Right hindlimb (tissue), 1 donor: ENCODE measurements around the gene KCNMB4.

Experiments
- DNase-seq: peaks from one replicate; pipeline ENCODE4 v3.0.0-alpha.2; 2018

Gene KCNMB4

DNA sequence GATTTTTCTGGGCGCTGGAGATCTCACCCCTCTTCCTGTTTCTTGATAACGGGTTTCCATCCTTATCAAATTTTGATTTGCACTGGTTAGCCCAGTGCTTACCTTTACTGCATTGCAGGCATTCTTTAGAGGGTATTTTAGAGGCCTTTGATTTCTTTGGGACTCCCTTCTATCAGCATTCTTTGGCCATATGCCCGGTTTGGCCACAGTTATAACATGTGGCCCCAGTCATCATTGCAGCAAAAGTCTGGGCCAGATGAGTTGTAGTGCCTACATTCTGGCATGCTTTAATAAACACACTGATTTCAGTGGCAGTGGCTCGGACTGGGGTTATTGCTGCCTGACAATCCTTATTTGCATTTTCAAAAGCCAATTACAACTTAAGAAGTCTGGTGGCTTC lies 82.3 kb downstream of the KCNMB4 start:
- no peak for DNase-seq

DNA sequence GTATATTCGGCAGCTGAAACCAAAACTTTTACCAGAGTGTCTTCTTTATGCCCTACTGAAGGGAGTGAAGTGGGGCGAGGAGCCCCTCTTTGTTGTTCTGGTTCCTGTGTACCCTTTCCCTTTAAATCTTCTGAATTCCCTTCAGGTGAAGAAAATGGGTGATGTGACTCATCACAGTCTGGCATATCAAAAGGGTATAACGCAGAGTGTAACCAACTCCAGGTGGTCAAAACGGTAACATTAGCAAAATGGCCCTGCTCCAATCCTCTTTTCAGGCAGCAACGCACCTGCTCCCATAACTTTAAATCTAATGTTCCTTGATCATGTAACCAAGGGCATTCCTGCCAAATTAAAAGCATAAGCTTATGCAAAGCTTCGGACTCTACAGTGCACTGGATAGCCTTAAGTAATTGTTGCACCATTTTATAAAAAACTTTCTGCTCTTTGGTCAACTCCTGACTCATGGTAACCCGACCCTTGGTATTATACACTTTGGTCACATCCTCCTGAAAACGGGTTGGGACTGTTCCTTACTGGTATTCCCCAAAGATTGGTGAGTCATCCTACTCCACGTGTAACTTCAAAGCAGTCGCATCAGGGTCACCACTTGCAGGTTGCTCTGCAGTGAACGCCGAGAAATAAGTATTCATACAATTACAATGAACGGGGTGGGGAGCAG lies 83.1 kb downstream of the KCNMB4 start:
- DNase-seq = no peak

DNA sequence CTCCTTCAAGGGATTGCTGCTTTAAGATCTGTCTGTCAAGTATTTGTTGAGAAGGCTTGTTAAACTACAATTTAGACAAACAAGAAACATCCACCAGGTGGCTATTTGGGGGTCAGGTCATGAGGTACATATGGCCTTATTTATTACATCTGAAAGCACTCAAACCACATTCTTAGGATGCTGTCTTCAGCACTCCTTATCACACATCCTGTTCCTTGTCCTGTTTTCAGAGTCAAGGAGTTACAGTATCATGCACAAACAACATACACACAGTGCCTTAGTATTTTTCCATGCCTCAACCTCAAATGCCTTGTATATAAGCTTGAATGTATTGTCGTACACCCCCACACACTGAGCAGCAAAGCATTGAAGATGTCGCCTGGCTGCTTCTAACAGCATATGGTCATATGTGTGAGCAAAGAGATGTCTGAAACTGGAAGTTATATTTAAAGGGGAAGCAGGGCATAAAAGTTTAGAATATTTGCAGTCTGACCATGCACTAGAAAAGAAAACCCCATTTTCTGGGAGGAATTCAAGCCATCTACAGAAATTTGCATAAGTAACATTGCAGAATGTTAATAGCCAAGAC lies 83.8 kb downstream of the KCNMB4 start:
- DNase-seq = no peak

DNA sequence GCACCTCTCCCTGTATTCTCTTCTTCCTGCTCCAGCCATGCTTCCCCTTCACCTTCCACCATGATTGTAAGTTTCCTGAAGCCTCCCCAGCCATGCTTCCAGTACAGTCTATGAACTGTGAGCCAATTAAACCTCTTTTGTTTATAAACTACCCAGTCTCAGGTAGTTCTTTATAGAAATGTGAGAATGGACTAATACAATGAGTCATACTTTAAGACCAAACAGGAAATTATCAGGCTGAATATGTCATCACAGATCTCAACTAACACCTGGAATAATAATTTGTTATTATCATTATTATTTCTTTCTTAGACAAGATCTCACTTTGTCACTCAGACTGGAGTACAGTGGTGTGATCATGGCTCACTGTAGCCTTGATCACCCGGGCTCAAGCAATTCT lies 85.4 kb downstream of the KCNMB4 start:
- DNase-seq = no peak

DNA sequence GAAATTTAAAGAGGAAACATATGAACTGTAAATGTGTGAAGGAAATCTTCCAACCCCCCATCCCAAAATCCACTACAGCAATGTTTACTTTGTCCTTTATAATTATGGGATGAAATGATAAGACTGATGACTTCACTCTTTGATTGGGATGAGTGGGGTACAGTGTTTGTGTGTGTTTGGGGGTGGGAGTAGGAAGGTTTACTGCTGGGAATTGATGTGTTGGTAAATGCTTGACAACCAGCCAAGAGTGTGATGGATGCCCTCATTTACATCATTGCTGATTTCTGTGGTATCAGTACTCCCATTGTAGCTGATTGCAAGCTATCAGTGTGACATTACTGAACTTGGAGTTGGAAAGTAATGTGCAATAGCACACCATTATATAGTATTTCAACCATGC lies 90.9 kb downstream of the KCNMB4 start:
- no peak for DNase-seq

DNA sequence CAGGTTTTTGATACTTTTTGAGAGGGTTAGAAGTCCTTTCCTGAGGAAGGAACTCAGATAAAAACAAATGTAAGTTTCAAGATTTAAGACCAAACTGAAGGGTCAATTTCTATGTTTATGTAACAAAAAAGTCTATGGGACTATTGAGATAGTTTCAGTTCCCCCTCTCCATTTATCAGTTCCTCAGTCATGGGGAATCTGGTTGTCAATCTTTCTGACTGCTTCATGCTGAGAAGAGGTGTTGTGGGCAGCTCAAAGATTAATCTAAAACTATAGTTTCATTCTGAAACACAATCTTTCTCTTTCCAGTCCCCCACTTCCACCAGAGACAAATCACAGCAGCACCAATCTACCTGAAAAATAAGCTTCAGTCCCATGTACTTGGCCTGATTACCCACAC lies 93.7 kb downstream of the KCNMB4 start:
- no peak for DNase-seq

DNA sequence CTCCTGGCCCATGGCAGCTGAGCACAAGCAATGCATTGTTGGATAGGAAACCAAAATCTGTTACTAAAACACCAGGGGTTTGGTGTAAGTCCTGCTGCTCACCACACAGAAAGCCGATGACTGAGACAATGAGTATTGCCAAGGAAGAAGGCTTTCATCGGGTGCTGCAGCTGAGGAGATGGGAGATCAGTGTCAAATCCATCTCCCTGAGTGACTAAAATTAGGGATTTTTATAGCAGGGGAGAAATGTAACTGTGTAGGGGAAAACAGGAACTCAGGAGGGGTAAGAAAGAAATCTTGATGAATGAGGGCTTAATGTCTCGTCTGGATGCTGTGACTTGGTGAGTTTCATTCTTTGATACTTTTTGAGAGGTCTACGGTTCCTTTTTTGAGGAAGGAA lies 97.9 kb downstream of the KCNMB4 start:
- no peak for DNase-seq

DNA sequence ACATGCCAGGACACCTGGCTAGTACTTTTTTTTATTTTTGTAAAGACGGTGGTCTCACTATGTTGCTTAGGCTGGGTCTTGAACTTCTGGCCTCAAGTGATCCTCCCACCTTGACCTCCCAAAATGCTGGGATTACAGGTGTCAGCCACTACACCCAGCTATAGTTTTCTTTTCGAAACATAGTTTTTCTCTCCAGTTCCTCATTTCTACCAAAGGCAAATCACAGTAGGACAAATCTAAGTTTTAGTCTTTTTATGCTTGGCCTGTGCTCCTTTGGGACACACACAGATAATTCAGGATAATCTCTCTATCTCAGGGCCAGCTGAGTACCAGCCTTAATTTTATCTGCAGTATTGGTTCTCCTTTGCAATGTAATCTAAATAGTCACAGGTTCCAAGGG lies 100.7 kb downstream of the KCNMB4 start:
- DNase-seq = no peak

DNA sequence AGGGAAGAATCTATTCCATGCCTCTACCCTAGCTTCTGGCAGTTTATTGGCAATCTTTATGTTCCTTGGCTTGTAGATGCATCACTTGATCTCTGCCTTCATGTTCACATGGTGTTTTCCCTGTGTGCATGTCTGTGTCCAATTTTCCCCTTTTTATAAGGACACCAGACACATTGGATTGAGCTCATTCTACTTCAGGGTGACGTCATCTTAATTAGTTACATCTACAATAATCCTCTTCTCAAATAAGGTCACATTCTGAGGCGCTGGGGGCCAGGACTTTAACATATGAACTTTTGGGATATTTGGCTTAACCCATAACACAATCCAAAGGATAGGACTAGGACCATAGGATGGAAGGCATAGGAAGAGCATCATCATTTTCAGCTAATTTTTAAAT lies 101.4 kb downstream of the KCNMB4 start:
- DNase-seq = no peak

DNA sequence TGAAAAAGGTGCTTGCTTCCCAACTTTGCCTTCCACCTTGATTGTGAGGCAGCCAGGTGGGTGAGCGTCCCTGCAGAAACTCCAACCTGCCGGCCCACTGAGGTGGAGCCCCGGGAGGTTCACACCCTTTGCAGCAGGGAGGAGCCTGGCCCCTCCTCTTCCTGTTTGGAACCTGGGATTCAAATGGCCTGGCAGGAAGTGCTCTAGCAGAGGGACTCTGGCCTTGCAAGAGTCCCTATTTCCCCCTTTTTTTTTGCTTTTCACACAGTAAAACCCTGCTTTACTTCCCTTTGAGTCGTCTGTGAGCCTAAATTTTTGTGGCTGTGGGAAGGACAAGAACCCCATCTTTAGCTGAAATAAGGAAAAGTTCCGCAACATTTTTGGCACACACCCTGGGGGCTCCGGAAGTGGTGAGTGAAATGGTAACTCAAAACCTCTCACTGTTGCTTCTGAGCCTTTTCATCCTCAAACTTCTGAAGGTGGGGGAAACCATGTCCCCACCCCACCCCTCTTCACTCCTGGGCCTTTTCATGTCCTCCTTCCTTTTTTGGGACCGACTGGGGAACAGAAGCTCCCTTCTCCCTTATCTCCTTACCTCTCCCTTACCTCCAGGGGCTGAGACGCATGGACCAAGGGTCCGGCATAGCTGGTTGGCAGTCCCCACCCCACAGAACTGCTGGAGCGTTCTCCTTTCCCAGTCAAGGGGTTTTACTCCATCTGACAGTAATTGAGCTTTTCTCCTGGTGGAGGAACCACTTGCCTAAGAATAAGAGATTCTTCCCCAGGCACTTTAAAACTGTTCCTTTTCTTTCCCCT lies 102.0 kb downstream of the KCNMB4 start:
- no peak for DNase-seq

DNA sequence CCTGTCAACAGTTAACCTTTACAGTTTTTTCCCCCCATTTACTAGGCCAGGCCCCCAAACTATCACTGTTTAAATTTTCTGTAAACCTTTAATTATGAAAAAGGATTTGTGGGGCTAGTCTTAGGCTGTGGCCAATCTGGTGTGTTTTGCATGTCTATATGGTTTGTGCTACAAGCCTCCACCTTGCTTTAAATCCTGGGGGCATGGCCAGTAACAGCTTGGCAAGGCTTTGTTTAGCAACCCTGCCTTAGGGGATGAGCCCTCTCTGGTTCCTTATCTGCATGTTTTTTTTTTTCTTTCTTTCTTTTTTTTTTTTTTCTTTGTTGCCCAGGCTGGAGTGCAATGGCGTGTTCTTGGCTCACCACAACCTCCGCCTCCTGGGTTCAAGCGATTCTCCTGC lies 102.7 kb downstream of the KCNMB4 start:
- no peak for DNase-seq

DNA sequence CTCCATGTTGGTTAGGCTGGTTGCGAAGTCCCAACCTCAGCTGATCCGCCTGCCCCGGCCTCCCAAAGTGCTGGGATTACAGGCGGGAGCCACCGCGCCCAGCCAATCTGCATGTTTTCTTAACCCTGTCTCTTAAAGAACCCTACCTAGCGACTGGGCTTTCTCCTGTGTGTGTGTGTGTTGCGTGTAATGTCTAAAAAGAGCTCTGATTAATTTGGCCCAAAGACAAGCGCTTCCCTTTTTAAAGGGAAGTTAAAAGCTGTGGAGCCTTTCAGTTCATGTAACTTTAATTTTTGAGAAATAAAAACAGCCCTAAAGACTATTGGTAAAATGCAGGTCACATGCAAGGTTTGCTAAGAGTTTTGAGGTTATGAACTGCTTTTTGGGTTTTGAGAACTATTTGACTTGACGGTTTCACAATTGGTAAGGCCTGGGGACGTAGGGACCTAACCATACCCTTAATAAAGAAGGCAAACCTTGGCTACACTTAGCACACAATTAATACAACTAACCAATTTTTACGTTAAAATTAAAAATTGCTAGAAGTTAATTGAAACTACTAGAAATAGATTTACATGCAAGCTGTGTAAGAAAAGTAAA lies 103.2 kb downstream of the KCNMB4 start:
- no peak for DNase-seq

DNA sequence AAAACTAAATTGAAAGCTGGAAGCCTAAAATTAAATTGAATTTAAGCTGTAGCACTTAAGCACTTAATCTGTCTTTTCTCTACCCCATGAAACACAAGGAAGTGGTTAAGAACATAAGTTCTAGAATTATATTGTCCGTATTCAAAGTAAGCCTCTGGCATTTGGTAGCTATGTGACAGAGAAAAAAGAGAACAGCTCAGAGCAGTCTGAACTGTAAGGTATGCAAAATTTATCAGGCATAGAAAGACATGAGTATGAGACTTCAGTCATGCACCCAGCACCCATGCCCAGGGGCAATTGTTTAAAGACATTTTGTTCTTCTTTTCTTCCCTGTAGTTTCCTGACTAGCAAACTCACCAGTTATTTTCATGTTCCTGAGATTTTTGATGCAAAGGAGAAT lies 116.7 kb downstream of the KCNMB4 start:
- no peak for DNase-seq
